GM19351 (cell line): Measurements from ENCODE around the gene CAPN9.

Experiments used
- ATAC-seq: cut with Tn5 transposase; IDR thresholded peaks from one replicate; pipeline ENCODE4 v1.9.1; 2021; ENCODE audit warnings: mild to moderate bottlenecking, moderate library complexity; ENCODE audit not compliant: unreplicated experiment

CAPN9 gene

DNA sequence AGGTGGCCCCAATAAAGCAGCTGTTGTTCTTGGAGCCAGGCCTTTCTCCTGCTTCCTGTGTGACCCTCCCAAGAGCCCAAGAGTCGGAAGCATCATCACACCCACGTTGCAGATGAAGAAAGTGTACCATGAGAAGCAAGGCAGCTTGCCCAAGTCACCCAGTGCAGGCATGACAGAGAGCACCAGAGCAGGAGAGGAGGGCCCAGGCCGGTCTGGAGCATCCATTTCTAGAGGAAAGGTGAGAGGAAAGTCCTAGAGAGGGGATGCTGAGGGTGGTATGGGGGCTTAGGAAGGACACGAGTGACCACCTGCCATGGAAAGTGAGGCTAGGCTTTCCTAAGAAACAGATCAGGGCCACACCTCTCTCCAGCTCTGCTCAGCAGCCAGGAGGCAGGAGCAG is 74.2 kb downstream of the CAPN9 start:
- no peak for ATAC-seq

- no peak for ATAC-seq
Observed at GRCh38 chr1:230822092-230822581, 74.9 kb downstream of the CAPN9 start.

- no peak for ATAC-seq
Observed at GRCh38 chr1:230823426-230823825, 76.2 kb downstream of the CAPN9 start.

GRCh38 chr1:230823931-230824381 is 76.8 kb downstream of the CAPN9 start:
- ATAC-seq = no peak

DNA sequence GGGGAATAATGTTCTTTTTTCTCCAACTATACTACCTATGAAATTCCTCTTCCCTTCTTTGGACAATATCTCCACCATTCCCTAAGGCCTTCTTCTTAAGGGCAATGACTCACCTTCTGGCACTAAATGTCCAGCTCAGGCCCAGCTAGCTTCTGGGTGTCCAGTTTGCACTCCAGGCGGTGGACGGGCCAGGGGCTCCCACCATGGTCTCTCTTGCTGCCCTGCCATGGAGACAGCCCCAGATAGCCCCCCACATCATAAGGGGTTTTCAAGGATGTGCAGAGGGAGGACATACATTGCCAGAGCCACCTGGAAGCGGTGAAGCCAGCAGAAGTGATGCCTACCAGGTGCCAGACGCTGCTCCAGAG is 77.3 kb downstream of the CAPN9 start:
- ATAC-seq = no peak

- ATAC-seq = no peak
Observed at GRCh38 chr1:230824919-230825721, 77.9 kb downstream of the CAPN9 start.

- no peak for ATAC-seq
Observed at GRCh38 chr1:230825761-230826160, 78.6 kb downstream of the CAPN9 start.

DNA sequence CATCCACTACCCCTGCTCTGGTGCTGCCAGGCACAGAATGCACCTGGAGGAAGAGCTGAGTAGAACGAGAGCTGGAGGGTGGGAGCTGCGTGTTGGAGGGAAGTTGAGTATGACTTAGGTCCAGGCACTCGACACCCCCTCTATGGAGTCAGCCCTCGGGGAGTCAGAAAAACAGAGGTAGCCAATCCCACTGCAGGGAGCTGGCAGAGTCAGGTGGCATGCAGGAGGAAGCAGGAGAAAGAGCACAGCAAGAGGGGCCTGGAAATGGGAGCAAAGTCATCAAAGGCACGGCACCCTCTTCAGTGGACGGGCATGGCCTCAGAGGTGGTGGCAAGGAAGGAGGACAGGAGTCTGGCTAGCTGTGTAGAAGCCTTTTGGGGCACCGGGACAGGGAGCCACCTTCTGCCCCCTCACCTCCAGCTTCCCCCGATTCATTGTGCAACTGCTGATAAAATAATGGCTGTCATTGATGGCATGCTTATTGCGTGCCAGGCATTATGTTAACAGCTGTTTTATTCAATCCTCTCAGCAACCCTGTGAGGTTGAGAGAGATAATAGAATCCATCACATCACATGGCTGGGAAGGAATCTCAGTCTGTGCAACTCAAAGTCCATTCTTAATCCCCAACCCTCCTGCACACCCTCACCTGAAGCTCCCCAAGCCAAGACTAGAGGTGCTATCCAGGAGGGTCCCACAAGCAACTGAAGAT is 79.1 kb downstream of the CAPN9 start:
- ATAC-seq = no peak

- no peak for ATAC-seq
Observed at GRCh38 chr1:230827081-230827681, 80.0 kb downstream of the CAPN9 start.

DNA sequence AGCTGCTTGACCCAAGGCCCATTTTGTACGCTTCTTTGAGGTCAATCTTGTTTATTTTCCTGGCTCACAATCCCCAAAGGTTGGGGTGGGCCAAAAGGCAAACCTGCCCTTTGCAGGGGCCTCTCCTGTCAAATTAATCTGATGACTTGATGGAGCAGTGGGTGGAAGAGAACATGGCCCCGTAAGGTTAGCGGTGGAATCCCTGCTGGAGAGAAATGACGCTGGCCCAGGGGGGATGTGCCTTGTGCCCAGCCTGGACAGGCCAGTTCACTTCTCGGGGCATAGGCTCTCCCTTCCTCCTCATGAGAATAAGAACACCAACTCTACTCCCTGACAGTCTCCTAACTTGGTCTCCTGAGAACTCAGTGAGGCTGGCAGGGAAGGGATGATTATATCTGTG is 80.6 kb downstream of the CAPN9 start:
- ATAC-seq = no peak

GRCh38 chr1:230828421-230828820 is 81.2 kb downstream of the CAPN9 start:
- ATAC-seq = no peak

- no peak for ATAC-seq
Observed at GRCh38 chr1:230831771-230832170, 84.6 kb downstream of the CAPN9 start.

DNA sequence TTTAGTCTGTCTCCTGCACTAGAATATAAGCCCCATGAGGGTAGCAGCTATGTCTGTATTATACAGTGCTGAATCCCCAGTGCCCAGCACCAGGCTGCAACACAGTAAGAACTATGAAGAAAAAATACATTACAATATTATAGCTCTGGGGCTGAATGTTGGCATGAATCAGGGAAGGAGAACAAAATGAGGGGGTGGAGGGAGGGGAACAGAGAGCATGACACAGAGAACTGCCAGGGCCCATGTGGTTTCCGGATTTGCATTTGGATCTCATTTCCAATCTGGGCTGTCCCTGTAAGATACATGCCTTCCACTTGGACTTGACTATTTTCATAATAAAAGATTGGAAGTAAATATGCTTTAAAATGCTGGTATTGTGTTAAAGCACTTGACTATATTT is 85.3 kb downstream of the CAPN9 start:
- no peak for ATAC-seq

GRCh38 chr1:230833511-230833910 is 86.3 kb downstream of the CAPN9 start:
- ATAC-seq = no peak

DNA sequence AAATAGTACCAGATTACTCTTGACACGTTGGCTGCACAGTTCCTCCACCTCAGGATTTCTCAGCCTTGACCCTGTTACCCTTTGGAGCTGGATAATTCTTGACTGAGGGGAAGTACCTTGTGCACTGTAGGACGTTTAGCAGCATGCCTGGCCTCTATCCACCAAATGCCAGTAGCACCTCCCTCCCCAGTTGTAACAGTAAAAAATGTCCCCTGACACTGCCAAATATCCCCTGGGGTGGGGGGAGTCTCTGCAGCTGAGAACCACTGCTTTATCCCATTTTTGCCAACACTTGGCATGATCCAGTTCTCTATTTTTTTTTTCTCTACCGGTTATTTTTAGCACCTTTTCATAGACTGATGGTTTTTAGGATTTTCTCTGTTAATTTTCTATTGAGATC is 87.1 kb downstream of the CAPN9 start:
- ATAC-seq = no peak

- no peak for ATAC-seq
Observed at GRCh38 chr1:230836347-230836746, 89.2 kb downstream of the CAPN9 start.

GRCh38 chr1:230836793-230837192 is 89.6 kb downstream of the CAPN9 start:
- ATAC-seq = no peak

- ATAC-seq = no peak
Observed at GRCh38 chr1:230839173-230839572, 92.0 kb downstream of the CAPN9 start.

GRCh38 chr1:230842801-230843200 is 95.6 kb downstream of the CAPN9 start:
- ATAC-seq = no peak

- ATAC-seq = no peak
Observed at GRCh38 chr1:230843503-230844309, 96.5 kb downstream of the CAPN9 start.

DNA sequence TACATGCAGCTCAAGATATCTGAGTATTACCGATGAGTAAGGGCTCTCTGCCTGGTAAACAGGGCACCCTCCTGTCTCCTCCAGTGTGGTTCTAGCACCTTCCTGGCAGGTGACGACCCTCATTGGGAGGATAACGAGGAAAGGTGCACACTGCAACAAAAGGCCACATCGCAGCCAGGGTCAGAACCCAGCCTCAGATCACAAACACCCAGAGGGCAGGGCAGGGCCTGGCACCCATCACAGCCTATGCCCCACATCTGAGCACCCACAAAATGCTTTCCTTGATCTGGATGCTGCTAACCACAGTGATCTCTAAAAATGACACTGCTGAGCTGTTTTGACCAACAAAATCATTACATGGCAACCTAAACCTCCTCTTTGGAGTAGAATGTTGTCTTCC is 97.4 kb downstream of the CAPN9 start:
- ATAC-seq = no peak
